ENCODE data around the gene FAM118B.
A peak's percentile ranks its signal among the peaks of the same experiment; 100 is the strongest.

The FAM118B gene

GRCh38 chr11:126182787-126183445, 28.7 kb upstream of the FAM118B start:
- TF ChIP-seq Cebpa-rat (IDR thresholded peaks at IDR 0.05) = no peak
- Histone ChIP-seq H4K20me1 (peaks cover 0 to 34% (median 5%) of the 10 kb centered on the region in 11 experiments; a peak in 14 of 22 replicates), H3K9ac (no peak overlapping the region), H3K27ac (no peak overlapping the region), H3K27me3 (no peaks in the 10 kb centered on the region), H3K4me3 (no peak overlapping the region), H3K4me2 (peak overlapping the region in 8 of 11 experiments; percentile 15 to 75 (median 62); a peak in 13 of 22 replicates), H3K9me3 (replicated peaks in 1 of 11) (peaks cover 10 to 14% (median 12%) of the 10 kb centered on the region in 11 experiments; a peak in 21 of 22 replicates), H3K36me3 (no peaks in the 10 kb centered on the region; a peak in 1 of 22 replicates), H3K4me1 (peaks cover 14 to 67% (median 58%) of the 10 kb centered on the region in 10 experiments; a peak in 19 of 20 replicates)

- Histone ChIP-seq H4K20me1 (peaks cover 0 to 59% (median 29%) of the 10 kb centered on the region in 11 experiments; a peak in 18 of 22 replicates), H3K9ac (peak overlapping the region in 5 of 11 experiments; percentile 4 to 50 (median 33); a peak in 3 of 22 replicates), H3K4me2 (peak overlapping the region in 10 of 11 experiments; percentile 12 to 84 (median 60); a peak in 16 of 22 replicates), H3K27ac (no peak overlapping the region), H3K27me3 (no peaks in the 10 kb centered on the region), H3K4me1 (peaks cover 14 to 84% (median 74%) of the 10 kb centered on the region in 10 experiments; a peak in 19 of 20 replicates), H3K9me3 (replicated peaks in 1 of 11) (peaks cover 5 to 10% (median 7%) of the 10 kb centered on the region in 11 experiments; a peak in 21 of 22 replicates), H3K4me3 (no peak overlapping the region), H3K36me3 (peaks cover 0 to 11% (median 4%) of the 10 kb centered on the region in 11 experiments; a peak in 16 of 22 replicates)
- no peak for TF ChIP-seq Cebpa-rat (IDR thresholded peaks at IDR 0.05)
Observed at GRCh38 chr11:126185259-126186024, 26.1 kb upstream of the FAM118B start.

- H3K36me3 ChIP-seq = peaks cover 6 to 18% (median 11%) of the 10 kb centered on the region in 11 experiments
- H3K27ac ChIP-seq = no peak overlapping the region
- H4K20me1 ChIP-seq = peaks cover 0 to 66% (median 33%) of the 10 kb centered on the region in 11 experiments; a peak in 18 of 22 replicates
- no peaks in the 10 kb centered on the region for H3K27me3 ChIP-seq
- H3K4me1 ChIP-seq = peaks cover 14 to 84% (median 74%) of the 10 kb centered on the region in 10 experiments; a peak in 19 of 20 replicates
- H3K9me3 ChIP-seq (replicated peaks in 1 of 11) = peaks cover 0 to 2% (median 0%) of the 10 kb centered on the region in 11 experiments; a peak in 4 of 22 replicates
- no peak for TF ChIP-seq Cebpa-rat (IDR thresholded peaks at IDR 0.05)
- H3K4me3 ChIP-seq = no peak overlapping the region
- H3K4me2 ChIP-seq = peak overlapping the region in 10 of 11 experiments; percentile 12 to 84 (median 60); a peak in 17 of 22 replicates
- H3K9ac ChIP-seq = peak overlapping the region in 6 of 11 experiments; percentile 4 to 50 (median 28); a peak in 5 of 22 replicates
Observed at GRCh38 chr11:126186025-126186698, 25.4 kb upstream of the FAM118B start.

GRCh38 chr11:126186708-126187529, 24.7 kb upstream of the FAM118B start:
- Histone ChIP-seq H3K9ac (peak overlapping the region in 2 of 11 experiments; percentile 39 to 50; a peak in 2 of 22 replicates), H4K20me1 (peaks cover 0 to 72% (median 33%) of the 10 kb centered on the region in 11 experiments; a peak in 18 of 22 replicates), H3K27ac (no peak overlapping the region), H3K4me3 (no peak overlapping the region), H3K27me3 (no peaks in the 10 kb centered on the region), H3K4me2 (peak overlapping the region in 8 of 11 experiments; percentile 36 to 84 (median 64); a peak in 14 of 22 replicates), H3K9me3 (replicated peaks in 1 of 11) (no peaks in the 10 kb centered on the region), H3K4me1 (peaks cover 10 to 77% (median 67%) of the 10 kb centered on the region in 10 experiments; a peak in 19 of 20 replicates), H3K36me3 (peaks cover 13 to 25% (median 19%) of the 10 kb centered on the region in 11 experiments)
- no peak for TF ChIP-seq Cebpa-rat (IDR thresholded peaks at IDR 0.05)

- peaks cover 0 to 78% (median 42%) of the 10 kb centered on the region in 11 experiments; a peak in 18 of 22 replicates for H4K20me1 ChIP-seq
- peak overlapping the region in 3 of 11 experiments; percentile 9 to 23 (median 13); a peak in 4 of 22 replicates for H3K9ac ChIP-seq
- H3K27ac ChIP-seq = no peak overlapping the region
- H3K27me3 ChIP-seq = no peaks in the 10 kb centered on the region
- no peaks in the 10 kb centered on the region for H3K9me3 ChIP-seq (replicated peaks in 1 of 11)
- TF ChIP-seq Cebpa-rat (IDR thresholded peaks at IDR 0.05) = no peak
- H3K4me1 ChIP-seq = peaks cover 6 to 61% (median 52%) of the 10 kb centered on the region in 10 experiments; a peak in 18 of 20 replicates
- no peak overlapping the region for H3K4me3 ChIP-seq
- peak overlapping the region in 9 of 11 experiments; percentile 18 to 84 (median 63); a peak in 18 of 22 replicates for H3K4me2 ChIP-seq
- H3K36me3 ChIP-seq = peaks cover 28 to 41% (median 35%) of the 10 kb centered on the region in 11 experiments
Observed at GRCh38 chr11:126188332-126189108, 23.1 kb upstream of the FAM118B start.

GRCh38 chr11:126189109-126189929, 22.3 kb upstream of the FAM118B start:
- Histone ChIP-seq H3K27me3 (no peaks in the 10 kb centered on the region), H3K36me3 (peaks cover 29 to 45% (median 38%) of the 10 kb centered on the region in 11 experiments), H4K20me1 (peaks cover 0 to 84% (median 50%) of the 10 kb centered on the region in 11 experiments; a peak in 18 of 22 replicates), H3K4me1 (peaks cover 6 to 53% (median 48%) of the 10 kb centered on the region in 10 experiments; a peak in 18 of 20 replicates), H3K9ac (peak overlapping the region in 1 of 11 experiments; percentile 3; a peak in 1 of 22 replicates), H3K4me3 (no peak overlapping the region), H3K27ac (no peak overlapping the region), H3K4me2 (peak overlapping the region in 9 of 11 experiments; percentile 18 to 84 (median 63); a peak in 17 of 22 replicates), H3K9me3 (replicated peaks in 1 of 11) (no peaks in the 10 kb centered on the region)
- TF ChIP-seq Cebpa-rat (IDR thresholded peaks at IDR 0.05) = no peak

Data from BLaER1 treated with 17β-estradiol and CSF1 and Interleukin-3, amounts not matched to agents 10 nM and 100 nM (cell line).